GM21786 (cell line): ENCODE results near the gene PARN.
"Not testable (repeated sequence)": the region's sequence is repeated elsewhere in the genome, so short reads cannot be mapped to it uniquely, and the experiment has no call there.

ENCODE experiments used
- ATAC-seq: cut with Tn5 transposase; IDR thresholded peaks from one replicate; pipeline ENCODE4 v1.9.1; 2021; ENCODE audit not compliant: unreplicated experiment

The PARN gene

DNA sequence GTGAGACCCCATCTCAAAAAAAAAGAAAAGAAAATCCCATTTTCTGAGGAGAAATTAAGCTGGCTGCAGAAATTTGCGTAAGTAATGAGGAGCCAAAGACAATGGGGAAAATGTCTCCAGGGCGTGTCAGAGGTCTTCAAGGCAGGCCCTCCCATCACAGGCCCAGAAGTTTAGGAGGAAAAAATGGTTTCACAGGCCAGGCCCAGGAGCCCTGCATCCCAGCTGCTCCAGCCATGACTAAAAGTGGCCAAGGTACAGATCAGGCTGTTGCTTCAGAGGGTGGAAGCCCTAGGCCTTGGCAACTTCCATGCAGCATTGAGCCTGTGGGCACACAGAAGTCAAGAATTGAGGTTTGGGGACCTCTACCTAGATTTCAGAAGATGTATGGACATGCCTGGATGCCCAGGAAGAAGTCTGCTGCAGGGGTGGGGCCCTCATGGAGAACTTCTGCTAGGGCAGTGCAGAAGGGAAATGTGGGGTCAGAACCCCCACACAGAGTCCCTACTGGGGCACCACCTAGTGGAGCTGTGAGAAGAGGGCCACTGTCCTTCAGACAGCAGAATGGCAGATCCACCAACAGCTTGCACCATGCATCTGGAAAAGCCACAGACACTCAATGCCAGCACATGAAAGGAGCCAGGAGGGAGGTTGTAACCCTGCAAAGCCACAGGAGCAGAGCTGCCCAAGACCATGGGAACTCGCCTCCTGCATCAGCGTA, 55.2 kb downstream of the PARN start:
- not testable (repeated sequence) for ATAC-seq

DNA sequence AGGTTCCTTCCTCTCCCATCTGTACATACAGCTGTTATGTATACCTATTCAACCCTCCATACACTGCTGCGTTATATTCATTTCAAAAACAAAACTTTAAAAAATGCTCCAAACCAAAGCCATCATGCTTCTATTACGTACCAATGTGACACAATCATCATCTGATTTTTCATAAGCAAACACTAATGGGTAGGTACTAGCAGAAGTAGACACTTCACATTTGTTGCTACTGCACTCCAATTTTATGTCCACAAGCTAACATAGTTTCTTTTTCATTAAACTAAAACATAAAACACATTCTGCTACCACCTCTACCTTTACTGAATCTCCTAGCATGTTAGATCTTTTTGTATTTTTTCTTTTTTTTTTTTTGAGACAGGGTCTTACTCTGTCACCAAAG, 57.5 kb downstream of the PARN start:
- no peak for ATAC-seq

DNA sequence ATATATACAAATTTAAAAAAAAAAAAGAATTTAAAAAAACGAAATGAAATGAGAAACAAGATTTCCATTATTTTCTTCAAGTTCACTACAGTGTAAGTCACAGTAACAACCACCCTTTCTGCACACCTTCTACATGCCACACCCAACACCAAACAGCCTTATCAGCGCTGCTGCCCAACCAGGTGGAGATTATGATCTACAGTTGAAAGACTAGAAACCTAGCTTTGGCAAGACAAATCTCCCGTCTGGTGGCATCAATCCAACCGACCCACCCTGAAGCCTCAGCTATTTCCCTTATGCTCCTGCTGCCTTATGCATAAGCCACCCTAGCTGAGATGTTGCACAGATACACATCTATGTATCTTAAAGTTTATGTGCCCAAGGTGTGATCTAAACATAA, 60.8 kb downstream of the PARN start:
- ATAC-seq, result no peak

DNA sequence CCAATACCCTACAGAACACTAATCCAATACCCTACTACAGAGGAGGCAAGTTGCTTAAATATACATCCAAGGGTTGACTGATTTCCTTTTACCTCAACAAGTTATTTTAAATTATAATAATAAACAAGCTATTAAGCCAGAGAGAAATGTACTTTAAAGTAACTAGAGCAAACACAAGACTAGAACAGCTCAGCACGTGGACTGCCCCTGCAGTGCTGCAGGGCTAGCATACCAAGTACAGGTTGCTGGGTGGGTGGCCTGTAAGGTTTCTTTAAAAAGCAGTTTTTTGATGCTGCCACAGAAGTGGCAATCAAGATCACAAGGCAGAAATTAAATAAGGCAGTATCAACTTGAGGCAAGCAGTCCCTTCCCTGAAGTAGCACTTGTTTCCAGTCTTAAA, 63.5 kb downstream of the PARN start:
- no peak for ATAC-seq

DNA sequence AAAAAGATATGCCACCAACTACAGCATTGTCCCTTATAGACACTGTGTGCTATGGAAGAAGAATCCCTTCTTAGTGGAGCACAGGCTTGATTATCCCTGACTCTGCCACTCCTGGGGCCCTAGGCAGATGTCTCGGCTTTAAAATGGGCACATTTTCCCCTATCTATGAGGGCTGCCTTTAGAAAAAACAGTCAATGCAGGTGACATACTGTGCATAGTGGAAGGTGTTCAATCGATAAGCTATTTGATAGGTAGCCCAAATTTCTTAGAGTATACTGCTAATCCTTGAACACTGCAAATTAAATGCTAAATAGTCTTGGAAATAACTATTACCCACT, 64.4 kb downstream of the PARN start:
- no peak for ATAC-seq

DNA sequence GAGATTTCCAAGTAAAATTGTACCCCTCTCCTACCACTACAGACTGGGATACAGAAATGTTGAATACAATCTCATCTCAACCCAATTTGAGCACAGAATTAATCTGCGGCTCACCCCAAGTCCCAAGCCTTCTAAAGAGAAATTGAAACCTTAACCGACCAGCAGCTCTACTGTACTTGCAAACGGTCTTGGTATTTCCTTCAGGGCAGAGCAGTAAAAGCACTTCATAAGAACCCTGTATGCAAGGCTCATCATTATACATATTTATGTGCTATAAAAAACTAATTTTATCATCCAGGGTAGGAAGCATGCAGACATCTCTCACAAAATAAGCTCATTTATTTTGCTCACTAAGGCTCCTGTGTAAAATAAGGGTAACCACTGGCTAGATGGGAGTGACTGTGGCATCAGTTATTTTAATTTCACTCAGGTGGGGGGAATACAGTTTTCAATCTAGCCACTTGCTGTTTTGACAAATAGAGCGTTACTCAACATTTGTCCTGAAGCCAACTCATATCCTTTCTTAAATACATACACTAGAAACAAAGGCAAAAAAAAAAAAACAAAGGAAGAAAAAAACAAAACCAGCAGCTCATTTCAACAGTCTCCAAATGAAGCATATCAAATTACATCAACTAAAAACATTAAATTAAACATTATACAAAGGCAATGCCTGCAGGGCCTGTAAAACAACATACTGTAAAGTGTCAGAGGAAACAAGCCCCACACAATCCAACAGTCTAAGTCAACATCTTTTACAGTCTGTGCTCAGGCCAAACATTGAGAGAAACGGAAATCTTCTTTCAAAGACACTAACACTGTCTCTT, 65.0 kb downstream of the PARN start:
- no peak for ATAC-seq

DNA sequence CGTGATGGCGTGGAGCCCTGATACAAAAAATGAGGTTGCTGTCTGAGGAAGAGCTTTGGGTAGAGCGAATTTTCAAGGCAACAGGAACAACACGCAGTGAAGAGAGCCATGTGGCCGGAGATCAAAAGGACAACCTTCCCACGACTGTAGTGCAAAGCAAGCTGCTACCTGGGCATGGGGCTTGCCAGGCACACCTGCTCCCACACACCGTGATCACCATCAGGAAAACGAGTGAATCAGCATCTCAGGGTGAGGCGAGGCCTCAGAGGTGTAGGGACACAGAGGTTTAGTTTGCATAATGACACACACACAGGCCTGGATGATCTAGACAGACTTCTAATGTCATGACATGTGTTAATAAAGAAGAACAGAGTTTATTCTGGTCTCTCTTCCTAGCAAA, 65.7 kb downstream of the PARN start:
- ATAC-seq, result no peak

DNA sequence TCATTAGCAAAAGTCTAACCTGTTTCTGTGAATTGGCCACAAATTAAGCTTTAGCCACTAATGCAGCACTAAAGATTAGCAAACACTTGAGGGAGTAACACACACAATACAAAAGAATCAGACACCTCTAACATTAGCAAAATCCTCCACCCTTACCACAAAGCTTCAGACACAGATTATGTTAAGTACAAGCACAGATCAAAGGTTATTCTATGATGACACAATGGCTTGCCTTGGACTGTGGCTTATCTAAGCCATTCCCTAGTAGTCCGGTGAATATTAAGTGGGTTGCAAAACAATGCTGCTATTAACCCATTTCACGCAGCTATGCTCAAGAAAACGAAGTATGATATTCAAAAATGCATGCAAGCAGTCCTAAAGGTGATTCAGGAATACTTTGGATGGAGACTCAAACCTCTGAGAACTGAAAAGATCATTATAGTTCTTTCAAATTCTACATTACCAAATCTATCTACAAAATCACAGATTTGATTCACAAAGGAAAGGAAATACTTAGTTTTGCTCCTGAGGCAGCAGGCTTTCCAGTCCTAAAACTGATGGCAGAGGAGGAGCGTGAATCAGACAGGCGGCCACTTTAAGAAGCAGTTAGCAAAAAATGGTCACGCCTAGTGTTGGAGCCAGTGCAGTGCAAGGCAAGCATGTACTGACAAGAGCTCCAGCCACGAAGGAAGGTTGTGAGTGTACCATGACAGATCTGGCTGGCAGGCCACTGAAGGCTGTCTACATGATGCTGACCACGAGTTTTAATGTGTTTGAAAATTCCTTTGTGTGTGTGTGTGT, 67.2 kb downstream of the PARN start:
- no peak for ATAC-seq

DNA sequence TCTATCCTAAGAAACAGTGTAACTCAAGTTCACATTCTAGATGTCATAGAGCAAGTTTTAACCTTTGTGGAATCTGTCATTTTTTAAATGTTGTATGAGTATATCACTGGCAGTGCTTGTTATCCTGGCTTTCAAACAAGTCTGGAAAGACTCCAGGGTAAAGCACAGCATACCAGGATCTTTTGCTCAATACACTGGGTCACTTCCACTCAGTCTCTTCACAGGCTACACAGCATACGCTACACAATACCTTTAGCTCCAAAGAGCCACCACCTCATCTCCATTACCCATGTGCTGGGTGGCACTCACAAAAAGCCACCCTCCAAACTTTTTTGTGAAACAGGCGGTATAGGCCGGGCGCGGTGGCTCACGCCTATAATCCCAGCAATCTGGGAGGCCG, 69.5 kb downstream of the PARN start:
- no peak for ATAC-seq

DNA sequence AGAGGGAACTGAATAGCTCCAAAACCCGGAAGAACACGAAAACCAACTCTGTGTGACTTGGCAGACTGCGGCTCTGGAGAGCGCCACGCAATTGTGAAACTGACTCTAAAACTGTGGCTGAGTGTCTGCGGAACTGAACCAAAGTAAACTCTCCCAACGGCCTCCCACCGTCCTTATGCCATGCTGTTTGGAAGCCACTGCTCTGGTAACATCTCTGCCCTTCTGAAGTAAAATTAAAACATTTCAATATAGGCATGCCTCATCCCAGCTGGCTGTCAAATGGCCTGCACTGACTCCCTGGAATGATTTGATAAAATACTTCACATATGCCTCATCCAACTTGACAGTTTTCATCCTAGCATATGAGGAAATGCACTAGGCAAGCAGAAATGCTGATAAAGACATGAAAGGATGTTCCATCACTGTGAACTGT, 70.2 kb downstream of the PARN start:
- no peak for ATAC-seq

DNA sequence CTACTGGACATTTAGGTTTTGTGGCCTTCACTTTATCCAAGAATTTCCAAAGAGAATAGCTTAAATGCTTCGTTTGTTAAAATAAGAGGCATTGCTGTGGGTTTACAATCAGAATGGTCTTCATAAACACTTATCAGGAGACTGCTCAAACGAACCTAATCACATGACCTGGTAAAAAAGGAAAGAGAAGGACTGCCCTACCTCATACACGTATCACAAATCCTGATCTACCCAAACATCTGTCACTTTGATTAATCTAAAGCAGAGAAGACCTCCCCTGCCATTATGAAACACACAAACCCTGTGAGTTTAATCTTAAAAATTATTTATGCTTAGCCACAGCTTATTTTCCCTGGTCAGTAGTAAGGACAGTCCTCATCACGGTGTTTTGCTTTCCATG, 76.6 kb downstream of the PARN start:
- no peak for ATAC-seq

DNA sequence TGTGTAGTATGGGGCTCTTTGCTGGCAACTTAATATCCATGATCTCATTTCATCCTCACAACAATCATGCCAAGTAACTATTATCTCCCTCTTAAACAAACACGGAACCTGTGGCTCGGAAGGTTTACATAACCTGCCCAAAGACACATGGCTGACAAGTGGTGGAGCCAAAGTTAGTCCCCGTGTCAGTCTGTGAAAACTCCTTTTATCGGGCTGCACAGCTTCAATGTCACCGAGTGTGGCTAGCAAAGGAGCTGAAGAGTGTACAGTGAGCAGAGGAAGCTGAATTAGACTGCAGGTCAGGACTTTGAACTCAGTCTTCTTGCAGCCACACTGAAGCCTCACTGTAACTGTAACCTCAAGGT, 80.3 kb downstream of the PARN start:
- ATAC-seq, result no peak

DNA sequence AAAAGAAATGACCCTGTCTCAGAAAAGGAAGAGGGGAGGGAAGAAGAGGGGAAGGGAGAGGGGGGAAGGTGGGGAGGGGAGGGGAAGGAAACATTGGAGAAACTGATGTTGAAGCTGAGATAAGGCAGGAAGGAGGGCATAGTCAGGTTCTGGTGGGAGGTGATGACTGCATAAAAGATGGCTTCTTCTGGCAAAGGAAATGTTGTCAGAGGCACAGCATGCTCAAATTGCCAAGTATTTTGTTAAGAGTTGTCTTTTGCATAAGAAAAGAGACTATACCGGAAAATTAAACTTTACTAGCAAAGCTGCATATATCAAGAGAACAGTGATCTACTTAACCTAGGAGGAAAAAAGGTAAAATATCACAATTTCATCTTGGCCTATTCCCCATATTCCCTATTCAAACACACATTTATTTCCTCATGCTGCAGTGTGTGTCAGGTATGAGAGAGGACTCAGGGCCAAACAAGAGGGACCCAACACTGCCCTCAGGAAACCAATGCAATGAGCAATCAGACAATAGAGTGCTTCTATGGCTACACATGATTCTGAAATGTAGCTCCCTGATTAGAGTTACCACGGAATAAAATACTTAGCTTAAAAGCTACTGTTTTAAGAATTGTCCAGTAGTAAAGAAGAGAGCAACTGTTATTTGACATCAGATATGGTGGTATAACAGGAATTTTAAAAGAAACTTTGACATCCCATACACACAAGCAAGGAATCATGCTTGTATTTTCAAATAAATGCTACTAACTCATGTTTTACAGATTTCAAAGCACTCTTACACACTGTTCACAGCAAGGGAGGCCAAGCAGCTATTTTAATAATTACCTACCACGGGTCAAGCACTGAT, 80.9 kb downstream of the PARN start:
- no peak for ATAC-seq

DNA sequence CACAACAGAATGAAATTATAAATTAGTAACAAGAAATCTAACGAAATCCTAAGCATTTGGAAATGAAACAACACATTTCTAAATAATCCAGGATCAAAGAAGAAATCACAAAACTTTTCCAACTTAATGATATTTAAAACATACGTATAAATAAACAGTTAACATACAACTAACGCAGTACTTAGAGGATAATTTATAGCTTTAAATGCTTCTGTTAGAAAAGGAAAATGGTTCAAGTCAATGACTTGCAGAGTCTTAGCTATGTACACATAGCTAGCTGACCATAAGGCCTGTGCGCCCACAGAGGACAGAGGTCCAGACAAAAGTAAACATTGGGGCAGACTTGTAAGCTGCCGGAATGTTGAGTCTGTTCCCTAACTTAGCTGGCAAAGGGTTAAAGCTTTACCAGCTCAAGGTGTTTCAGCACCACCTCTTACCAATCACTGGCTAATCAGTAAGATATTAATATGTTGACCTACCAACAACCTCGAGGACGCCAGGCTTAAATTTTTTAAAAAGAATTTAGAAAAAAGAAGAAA, 84.6 kb downstream of the PARN start:
- no peak for ATAC-seq

DNA sequence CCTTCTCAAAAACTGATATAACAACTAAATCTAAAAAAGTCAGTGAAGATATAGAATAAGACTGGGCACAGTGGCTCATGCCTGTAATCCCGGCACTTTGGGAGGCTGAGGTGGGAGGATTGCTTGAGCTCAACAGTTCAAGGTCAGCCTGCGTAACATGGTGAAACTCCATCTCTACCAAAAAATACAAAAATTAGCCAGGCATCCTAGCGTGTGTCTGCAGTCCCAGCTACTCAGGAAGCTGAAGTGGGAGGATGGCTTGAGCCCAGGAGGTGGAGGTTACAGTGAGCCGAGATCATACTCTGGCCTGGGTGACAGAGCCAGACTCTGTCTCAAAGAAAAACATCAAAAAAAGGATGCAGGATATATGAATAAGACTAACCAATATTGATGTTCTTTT, 85.2 kb downstream of the PARN start:
- not testable (repeated sequence) for ATAC-seq

DNA sequence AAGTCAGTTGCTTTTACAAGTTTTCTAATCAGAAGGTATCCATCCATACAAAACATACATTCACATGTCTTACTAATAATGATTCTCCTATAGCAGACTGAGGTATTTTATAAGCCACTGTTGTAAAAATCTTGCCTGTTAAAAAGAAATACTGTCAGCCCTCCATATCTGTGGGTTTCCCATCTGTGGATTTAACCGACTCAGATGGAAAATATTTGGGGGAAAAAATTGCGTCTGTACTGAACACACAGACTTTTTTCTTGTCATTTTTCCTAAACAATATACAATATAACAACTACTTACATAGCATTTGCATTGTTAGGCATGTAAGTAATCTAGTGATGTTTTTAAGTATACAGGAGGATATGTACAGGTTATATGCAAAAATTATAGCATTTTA, 90.4 kb downstream of the PARN start:
- no peak for ATAC-seq

DNA sequence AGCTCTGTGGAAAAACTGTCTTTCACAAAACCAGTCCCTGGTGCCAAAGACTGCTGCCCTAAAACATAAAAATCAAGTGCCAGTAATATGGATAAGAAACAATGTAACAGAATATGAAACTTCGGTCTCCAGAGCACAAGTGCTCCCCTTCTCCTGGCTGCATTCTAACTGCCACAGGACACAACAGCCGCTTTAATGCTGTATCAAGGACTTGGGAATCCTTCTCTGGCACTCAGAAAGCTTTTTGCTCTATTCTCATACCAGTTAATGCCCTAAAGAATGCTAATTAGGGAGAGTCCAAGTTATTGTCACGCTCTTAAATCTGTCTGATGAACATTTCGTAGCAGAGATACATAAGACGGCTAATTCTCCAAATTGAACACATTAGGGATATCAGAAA, 90.9 kb downstream of the PARN start:
- no peak for ATAC-seq

DNA sequence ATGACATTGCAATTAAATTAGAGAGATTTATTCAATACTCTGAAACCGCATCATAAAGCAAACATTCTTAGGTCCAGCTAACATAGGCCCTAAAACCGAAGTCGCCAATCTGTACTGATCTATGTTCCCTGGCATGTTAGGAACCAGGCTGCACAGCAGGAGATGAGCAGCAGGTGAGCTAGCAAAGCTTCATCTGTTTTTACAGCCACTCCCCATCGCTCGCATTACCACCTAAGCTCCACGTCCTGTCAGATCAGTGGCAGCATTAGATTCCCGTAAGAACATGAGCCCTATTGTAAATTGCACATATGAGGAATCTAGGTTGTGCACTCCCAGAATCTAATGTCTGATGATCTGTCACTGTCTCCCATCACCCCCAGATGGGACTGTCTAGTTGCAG, 91.5 kb downstream of the PARN start:
- no peak for ATAC-seq

DNA sequence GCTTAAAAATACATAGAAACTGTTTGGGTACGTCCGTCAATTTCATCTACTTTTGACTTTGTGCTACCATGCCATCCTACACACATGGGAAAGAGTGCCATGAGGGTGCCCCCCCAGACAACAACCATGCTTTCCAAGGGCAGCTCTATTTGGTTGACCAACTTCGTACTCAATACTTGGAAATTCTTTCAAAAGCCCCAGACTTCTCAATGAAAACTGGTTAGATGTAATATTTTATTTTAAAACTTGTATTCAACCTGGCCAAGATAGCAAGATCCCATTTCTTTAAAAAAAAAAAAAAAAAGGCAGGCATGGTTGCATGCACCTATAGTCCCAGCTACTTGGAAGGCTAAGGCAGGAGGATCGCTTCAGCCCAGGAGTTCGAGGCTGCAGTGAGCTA, 98.4 kb downstream of the PARN start:
- no peak for ATAC-seq

DNA sequence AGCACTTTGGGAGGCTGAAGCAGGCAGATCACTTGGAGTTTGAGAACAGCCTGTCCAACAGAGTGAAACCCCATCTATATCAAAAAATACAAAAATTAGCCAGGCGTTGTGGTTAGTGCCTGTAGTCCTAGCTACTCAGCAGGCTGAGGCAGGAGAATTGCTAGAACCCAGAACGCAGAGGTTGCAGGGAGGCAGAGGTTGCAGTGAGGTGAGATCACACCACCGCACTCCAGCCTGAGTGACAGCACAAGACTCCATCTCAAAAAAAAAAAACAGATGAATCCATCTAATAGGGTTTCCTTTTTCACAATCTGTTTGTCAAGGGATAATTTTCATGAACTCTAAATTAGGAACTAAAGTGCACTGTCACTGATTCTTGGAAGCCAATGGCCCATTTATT, 99.0 kb downstream of the PARN start:
- ATAC-seq, result no peak

DNA sequence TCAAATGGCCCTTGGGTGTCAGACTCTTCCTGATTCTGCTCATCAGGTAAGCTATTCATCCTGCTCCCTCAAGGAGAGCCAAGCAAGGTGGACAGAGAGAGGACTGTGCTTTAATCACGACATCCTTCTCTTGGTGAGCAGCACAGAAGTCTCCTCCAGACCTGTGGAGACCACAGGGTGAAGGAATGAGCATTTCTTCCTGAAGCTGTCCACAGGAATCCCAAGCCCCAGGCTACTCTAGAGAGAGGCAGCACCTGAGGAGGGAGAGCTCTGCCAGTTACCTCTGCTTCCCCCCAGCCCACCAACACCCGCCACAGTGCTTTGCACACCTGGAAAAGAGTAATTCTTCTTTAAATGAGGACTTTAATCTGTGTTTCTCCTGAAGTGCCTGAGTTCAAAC, 100.0 kb downstream of the PARN start:
- ATAC-seq, result no peak
